Ovary (tissue), 3 donors: ENCODE data around the gene FCGR3A.
"Not testable (repeated sequence)": the region's sequence is repeated elsewhere in the genome, so short reads cannot be mapped to it uniquely, and the experiment has no call there.

ENCODE experiments used
- CTCF ChIP-seq, 3 donors: fragments of 450-650 bp in 2 of 3; fragments of 200-600 bp in 1 of 3; IDR thresholded peaks; one replicate each; pipeline versions ENCODE4 v1.5.1 to v1.8.0; 2016 to 2022; ENCODE audit warnings: antibody characterized with exemption in 3 of 3, mild to moderate bottlenecking in 1 of 3
- EP300 ChIP-seq: sonication (generic); formaldehyde crosslinking; IDR thresholded peaks from one replicate; pipeline ENCODE4 v1.6.1; 2017; ENCODE audit warnings: antibody characterized with exemption
- POLR2A ChIP-seq: fragments of 450-650 bp; IDR thresholded peaks from one replicate; pipeline ENCODE4 v1.6.1; 2017; ENCODE audit warnings: antibody characterized with exemption, mild to moderate bottlenecking, moderate library complexity
- donor health status: DM: no; HTN: no; CAD: no.

GRCh38 chr1:161524742-161525291 is 24.8 kb downstream of the FCGR3A start:
- TF ChIP-seq CTCF (IDR thresholded peaks at IDR 0.05); POLR2A; EP300: not testable (repeated sequence)
